Smooth muscle cell (in vitro differentiated cells): ENCODE data around the gene FOXF2. TPM values are rescaled to one million over a fixed set of nuclear protein-coding genes. Genes with fewer than 3 reads are reported as not detected.
"Not testable (repeated sequence)": the region's sequence is repeated elsewhere in the genome, so short reads cannot be mapped to it uniquely, and the experiment has no call there.

Experiments
- DNase-seq: peaks from one replicate; lab custom pipeline; 2025; ENCODE audit not compliant: unreplicated experiment; lab: John Stamatoyannopoulos, UW
- H2AFZ ChIP-seq: fragments of 200-600 bp; sonication (generic); 2 replicates; pipeline ENCODE4 v1.6.0; 2016; ENCODE audit warnings: antibody characterized with exemption, low read depth, mild to moderate bottlenecking
- H3F3A ChIP-seq: fragments of 200-600 bp; sonication (generic); 2 replicates; pipeline ENCODE4 v1.6.0; 2017; ENCODE audit warnings: antibody characterized with exemption, low read depth
- H3K27ac ChIP-seq: fragments of 200-600 bp; sonication (generic); 2 replicates; pipeline ENCODE4 v1.5.1; 2016; ENCODE audit warnings: low read depth, mild to moderate bottlenecking
- H3K27me3 ChIP-seq: fragments of 200-600 bp; sonication (generic); 2 replicates; pipeline ENCODE4 v1.6.1; 2016; ENCODE audit warnings: low read depth, mild to moderate bottlenecking
- H3K36me3 ChIP-seq: fragments of 200-600 bp; sonication (generic); 2 replicates; pipeline ENCODE4 v1.5.1; 2016; ENCODE audit warnings: low read depth
- H3K4me1 ChIP-seq: fragments of 200-600 bp; sonication (generic); 2 replicates; pipeline ENCODE4 v1.5.1; 2016; ENCODE audit warnings: low read depth
- H3K4me2 ChIP-seq: fragments of 200-600 bp; sonication (generic); 2 replicates; pipeline ENCODE4 v1.6.0; 2016; ENCODE audit warnings: mild to moderate bottlenecking
- H3K4me3 ChIP-seq: fragments of 200-600 bp; sonication (generic); 2 replicates; pipeline ENCODE4 v1.5.1; 2016; ENCODE audit warnings: mild to moderate bottlenecking
- H3K79me2 ChIP-seq: fragments of 200-600 bp; sonication (generic); 2 replicates; pipeline ENCODE4 v1.6.0; 2016; ENCODE audit warnings: low read depth, mild to moderate bottlenecking
- H3K9ac ChIP-seq: fragments of 200-600 bp; sonication (generic); 2 replicates; pipeline ENCODE4 v1.6.0; 2016; ENCODE audit warnings: low read depth
- H3K9me3 ChIP-seq: fragments of 200-600 bp; sonication (generic); replicated peaks from 2 replicates; pipeline ENCODE4 v1.5.1; 2016; ENCODE audit warnings: low read depth
- H4K20me1 ChIP-seq: fragments of 200-600 bp; sonication (generic); 2 replicates; pipeline ENCODE4 v1.6.0; 2016; ENCODE audit warnings: low read depth
- WGBS: methylation state at CpG from one replicate; pipeline ENCODE4 v1.1.7; 2016; ENCODE audit warnings: low lambda C conversion rate; 5-methylcytosine and 5-hydroxymethylcytosine counted together
- polyA plus RNA-seq: library from polyadenylated mRNA; unstranded; fragments of >200 nt; fragmentation: Nextera tagmentation; extraction: Ambion mirVana; gene quantifications from 2 replicates; pipeline ENCODE4 v1.2.1, GENCODE V29; 2016
- total RNA-seq: library from RNA; depleted of rRNA; stranded (reverse); fragments of >200 nt; gene quantifications from 2 replicates; pipeline ENCODE4 v1.2.3, GENCODE V29; 2014
- TF ChIP-seq, protein P1 (sequence below): fragments of 200-600 bp; sonication (generic); IDR thresholded peaks from 2 replicates; pipeline ENCODE4 v1.5.1; 2017; ENCODE audit warnings: borderline replicate concordance, mild to moderate bottlenecking, antibody characterized with exemption; ENCODE audit not compliant: insufficient read depth, poor library complexity, severe bottlenecking

FOXF2 gene
- total and polyA plus RNA-seq, 2 experiments from 2014 or later: 3.5 to 4.8 TPM

DNA sequence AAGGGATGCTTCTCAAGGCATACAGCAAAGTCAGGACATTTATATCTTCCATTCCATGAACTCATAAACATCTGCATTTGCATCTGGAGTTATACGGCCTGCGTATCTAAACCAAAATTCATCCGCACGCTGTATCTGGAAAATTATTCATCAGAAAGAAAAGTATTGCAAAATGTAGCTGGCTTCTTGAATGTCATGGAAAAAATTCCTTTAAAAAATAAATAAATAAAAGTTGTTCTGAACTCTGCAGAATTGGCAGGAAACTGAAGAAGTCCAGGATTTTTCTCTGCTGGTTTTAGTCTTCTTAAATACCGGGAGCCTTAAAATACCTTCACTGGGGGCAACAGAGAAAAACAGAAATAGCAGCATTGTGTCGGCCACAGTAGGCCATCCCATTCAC is 23.7 kb upstream of the FOXF2 start:
- Histone ChIP-seq H3K4me2 (peak overlapping the region; percentile 15), H3F3A (no peaks in the 10 kb centered on the region), H3K27me3 (no peaks in the 10 kb centered on the region), H3K4me1 (peaks cover 16% of the 10 kb centered on the region), H2AFZ (no peak overlapping the region), H4K20me1 (no peaks in the 10 kb centered on the region), H3K9ac (no peak overlapping the region), H3K79me2 (no peaks in the 10 kb centered on the region), H3K4me3 (no peak overlapping the region), H3K36me3 (no peaks in the 10 kb centered on the region), H3K9me3 (no peaks in the 10 kb centered on the region), H3K27ac (no peak overlapping the region)
- 62% methylated on average over 6 of the region's 6 CpGs for WGBS
- DNase-seq: no peak
- TF ChIP-seq, protein P1, sequence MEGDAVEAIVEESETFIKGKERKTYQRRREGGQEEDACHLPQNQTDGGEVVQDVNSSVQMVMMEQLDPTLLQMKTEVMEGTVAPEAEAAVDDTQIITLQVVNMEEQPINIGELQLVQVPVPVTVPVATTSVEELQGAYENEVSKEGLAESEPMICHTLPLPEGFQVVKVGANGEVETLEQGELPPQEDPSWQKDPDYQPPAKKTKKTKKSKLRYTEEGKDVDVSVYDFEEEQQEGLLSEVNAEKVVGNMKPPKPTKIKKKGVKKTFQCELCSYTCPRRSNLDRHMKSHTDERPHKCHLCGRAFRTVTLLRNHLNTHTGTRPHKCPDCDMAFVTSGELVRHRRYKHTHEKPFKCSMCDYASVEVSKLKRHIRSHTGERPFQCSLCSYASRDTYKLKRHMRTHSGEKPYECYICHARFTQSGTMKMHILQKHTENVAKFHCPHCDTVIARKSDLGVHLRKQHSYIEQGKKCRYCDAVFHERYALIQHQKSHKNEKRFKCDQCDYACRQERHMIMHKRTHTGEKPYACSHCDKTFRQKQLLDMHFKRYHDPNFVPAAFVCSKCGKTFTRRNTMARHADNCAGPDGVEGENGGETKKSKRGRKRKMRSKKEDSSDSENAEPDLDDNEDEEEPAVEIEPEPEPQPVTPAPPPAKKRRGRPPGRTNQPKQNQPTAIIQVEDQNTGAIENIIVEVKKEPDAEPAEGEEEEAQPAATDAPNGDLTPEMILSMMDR: no peak

- H2AFZ ChIP-seq: no peak overlapping the region
- no peak overlapping the region for H3K9ac ChIP-seq
- H3K27ac ChIP-seq: no peak overlapping the region
- TF ChIP-seq, protein P1: no peak
- H3K4me2 ChIP-seq: no peak overlapping the region
- H3K9me3 ChIP-seq: no peaks in the 10 kb centered on the region
- peaks cover 16% of the 10 kb centered on the region for H3K4me1 ChIP-seq
- 92% methylated on average over 9 of the region's 9 CpGs for WGBS
- no peaks in the 10 kb centered on the region for H3K79me2 ChIP-seq
- no peaks in the 10 kb centered on the region for H3F3A ChIP-seq
- no peaks in the 10 kb centered on the region for H4K20me1 ChIP-seq
- no peak overlapping the region for H3K4me3 ChIP-seq
- H3K36me3 ChIP-seq: no peaks in the 10 kb centered on the region
- H3K27me3 ChIP-seq: no peaks in the 10 kb centered on the region
- no peak for DNase-seq
Observed at GRCh38 chr6:1367771-1368170, 21.6 kb upstream of the FOXF2 start.

GRCh38 chr6:1368940-1369339 is 20.4 kb upstream of the FOXF2 start:
- TF ChIP-seq, protein P1: no peak
- no peaks in the 10 kb centered on the region for H3K79me2 ChIP-seq
- H3K9me3 ChIP-seq: no peaks in the 10 kb centered on the region
- H3K4me3 ChIP-seq: no peak overlapping the region
- 89% methylated on average over 9 of the region's 9 CpGs for WGBS
- no peak overlapping the region for H3K27ac ChIP-seq
- no peak overlapping the region for H3K9ac ChIP-seq
- peaks cover 16% of the 10 kb centered on the region for H3K4me1 ChIP-seq
- no peak overlapping the region for H2AFZ ChIP-seq
- no peak for DNase-seq
- H3K36me3 ChIP-seq: no peaks in the 10 kb centered on the region
- peaks cover 8% of the 10 kb centered on the region for H3K27me3 ChIP-seq
- no peaks in the 10 kb centered on the region for H3F3A ChIP-seq
- H4K20me1 ChIP-seq: no peaks in the 10 kb centered on the region
- H3K4me2 ChIP-seq: no peak overlapping the region

DNA sequence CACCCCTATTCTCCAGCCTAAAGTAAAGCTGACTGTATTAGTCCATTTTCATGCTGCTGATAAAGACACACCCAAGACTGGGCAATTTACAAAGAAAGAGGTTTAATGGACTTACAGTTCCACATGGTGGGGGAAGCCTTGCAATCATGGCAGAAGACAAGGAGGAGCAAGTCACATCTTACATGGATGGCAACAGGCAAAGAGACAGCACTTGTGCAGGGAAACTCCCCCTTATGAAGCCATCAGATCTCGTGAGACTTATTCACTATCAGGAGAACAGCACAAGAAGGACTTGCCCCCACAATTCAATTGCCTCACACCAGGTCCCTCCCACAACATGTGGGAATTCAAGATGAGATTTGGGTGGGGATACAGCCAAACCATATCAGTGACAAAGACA is 19.7 kb upstream of the FOXF2 start:
- H3K27ac ChIP-seq, H3K9ac ChIP-seq, H3K9me3 ChIP-seq, H4K20me1 ChIP-seq, H3K79me2 ChIP-seq, H3F3A ChIP-seq, H3K4me3 ChIP-seq, H3K4me2 ChIP-seq, DNase-seq, H3K36me3 ChIP-seq, H2AFZ ChIP-seq: not testable (repeated sequence)
- Histone ChIP-seq H3K27me3 (peaks cover 16% of the 10 kb centered on the region), H3K4me1 (peaks cover 12% of the 10 kb centered on the region)
- WGBS: 89% methylated on average over 1 of the region's 1 CpG
